NCI-H1436 treated with DMSO at 0.1 percent for 48 hours (cell line): Measurements from ENCODE around the gene PCDHGB5.

Experiments
- DNase-seq: peaks from one replicate; lab custom pipeline; 2025; lab: John Stamatoyannopoulos, UW

Gene PCDHGB5

DNA sequence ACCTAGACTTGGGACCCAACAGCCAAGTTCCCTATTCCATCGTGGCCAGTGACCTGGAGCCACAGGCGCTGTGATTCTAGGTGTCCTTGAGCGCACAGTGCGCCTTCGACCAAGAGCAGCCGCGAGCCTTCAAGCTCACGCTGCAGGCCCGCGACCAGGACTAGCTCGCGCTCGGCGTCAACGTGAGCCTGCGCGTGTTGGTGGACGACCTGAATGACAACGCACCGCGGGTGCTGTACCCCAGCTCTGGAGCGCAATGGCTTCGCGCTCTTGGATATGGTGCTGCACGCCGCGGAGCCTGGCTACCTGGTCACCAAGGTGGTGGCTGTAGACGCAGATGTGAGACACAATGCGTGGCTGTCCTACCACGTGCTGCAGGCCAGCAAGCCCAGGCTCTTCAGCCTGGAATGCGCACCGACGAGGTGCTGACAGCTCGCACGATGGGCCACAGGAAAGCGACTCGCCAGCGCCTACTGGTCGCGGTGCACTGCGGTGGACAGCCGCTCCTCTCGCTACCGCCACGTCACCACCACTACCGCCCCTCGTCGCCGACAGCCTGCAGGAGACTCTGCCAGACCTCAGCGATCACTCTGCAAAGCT is 43.9 kb downstream of the PCDHGB5 start:
- no peak for DNase-seq
